GM21786 (cell line): Measurements from ENCODE around the gene DPP6.

ENCODE experiments used
- ATAC-seq: cut with Tn5 transposase; IDR thresholded peaks from one replicate; pipeline ENCODE4 v1.9.1; 2021; ENCODE audit not compliant: unreplicated experiment

DPP6 gene

DNA sequence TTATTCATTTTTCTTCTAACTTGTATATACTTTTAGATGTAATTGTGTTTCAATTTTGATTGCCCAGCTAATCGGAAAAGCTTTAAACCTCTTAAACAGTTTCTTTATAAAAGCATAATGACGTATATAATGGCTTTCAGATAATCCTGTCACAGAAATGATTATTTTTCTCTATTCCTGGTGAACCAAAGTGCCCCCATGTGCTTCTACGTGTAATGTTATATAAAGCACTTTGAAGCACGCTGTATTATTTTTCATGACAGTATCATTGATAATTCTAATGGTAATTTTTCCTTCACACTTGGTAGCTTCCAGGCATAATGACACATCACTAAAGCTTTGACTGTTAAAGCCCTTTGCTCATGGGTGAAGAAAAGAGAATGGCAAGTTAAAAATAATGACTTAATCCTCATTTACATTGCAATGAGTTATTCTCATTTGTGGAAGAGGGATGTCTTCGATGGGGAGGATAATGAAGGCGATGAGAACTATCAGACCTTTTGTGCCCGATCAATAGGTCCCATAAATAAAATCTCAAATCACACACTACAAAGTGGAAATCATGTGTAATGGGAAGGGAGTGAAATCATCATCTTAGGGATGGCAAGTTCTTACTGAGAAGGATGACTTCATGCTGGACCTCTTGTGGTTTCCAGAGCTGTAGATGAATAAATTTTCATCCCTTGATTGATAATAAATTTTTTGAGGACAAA lies 460.1 kb downstream of the DPP6 start:
- ATAC-seq: no peak

- ATAC-seq: no peak
Observed at GRCh38 chr7:154517768-154518167, 465.6 kb downstream of the DPP6 start.

GRCh38 chr7:154519229-154519628 lies 467.0 kb downstream of the DPP6 start:
- no peak for ATAC-seq

DNA sequence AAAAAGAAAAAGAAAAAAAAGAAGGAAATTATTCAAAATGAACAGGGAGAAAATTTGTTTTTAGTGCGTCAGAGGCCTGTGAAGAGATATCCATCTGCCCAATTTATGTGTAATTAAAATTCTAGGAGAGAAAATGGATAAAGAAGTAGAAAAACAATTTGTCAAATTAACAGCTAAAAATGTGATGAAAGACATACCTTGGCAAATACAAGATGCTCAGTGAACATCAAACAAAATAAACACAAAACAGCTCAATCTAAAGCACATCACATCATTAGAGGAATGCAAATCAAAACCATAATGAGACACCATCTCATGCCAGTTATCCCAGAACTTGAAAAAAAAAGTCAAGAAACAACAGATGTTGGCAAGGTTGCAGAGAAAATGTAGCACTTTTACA lies 477.9 kb downstream of the DPP6 start:
- no peak for ATAC-seq

GRCh38 chr7:154532771-154533170 lies 480.6 kb downstream of the DPP6 start:
- no peak for ATAC-seq

GRCh38 chr7:154540596-154540995 lies 488.4 kb downstream of the DPP6 start:
- ATAC-seq: no peak

DNA sequence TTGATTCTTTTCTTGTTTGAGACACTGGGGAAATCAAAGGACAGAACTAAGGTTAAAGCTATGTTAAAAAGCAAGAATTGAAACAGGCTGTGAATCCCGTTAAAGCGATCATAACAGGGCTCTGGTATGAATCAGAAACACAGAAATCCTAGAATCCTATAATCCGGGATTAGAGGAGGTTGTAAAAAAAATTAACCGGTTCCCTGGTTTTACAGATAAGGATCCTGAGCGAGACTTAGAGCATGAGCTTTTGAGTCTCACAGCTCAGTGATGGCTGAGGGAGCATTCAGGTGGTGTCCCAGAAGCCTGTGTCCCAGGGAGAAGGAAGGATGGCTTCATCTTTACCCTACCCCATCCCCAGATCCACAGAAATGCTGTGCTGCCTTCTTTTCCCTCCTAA lies 489.4 kb downstream of the DPP6 start:
- ATAC-seq: no peak

DNA sequence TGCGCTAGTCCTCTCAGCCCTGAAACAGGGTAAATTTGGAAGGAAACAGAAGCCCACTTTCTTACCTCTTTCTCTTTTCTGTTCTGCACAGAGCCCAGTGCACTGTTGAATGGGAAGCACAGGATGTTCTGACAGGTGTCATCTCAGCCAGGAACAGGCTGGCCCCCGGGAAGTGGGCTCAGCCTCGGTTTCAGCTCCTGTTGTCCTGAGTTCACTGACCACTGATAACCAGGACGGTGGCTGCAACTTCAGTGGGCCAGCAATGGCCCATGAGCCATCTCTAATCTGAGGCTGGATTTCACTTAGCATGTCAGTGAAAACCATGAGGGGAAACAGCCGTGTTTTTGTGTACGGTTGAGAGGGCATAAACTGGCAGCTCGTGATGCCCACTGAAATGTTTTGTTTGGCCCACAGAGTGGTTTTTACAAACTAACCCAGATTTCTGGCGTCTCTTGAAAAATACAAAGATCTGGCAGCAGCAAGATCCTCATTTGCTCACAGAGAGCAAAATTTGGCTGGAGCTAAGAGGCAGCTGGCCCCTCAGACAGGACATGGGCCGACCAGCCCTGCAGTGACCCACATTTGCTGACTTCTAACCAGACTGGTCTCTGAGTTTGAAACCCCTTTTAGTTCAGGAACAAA lies 494.9 kb downstream of the DPP6 start:
- ATAC-seq: no peak

DNA sequence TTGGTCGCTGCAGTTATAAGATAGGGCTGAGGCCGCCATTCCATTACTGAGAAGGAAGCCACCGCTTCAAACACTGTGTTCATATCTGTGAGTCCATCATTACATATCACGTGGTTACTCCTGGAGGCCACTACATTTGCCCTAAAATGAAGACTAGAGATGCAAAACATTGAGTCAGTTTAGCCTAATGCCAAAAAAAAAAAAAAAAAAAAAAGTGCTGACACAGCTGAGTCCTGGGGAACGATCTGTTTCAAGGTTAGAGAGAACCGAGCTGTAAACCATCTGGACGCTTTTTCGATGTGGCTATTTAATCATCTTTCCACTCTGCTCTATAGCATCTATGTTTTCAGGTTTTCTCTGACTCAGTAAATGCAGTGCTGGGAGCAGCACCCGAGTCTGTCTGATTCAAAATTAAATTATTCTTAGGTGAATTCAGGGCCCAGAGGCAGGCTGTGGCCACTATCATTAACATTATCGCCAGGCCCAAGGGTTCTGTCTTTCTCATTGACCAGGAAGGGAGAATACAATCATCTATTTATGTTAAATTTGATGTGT lies 501.6 kb downstream of the DPP6 start:
- no peak for ATAC-seq

GRCh38 chr7:154559454-154559853 lies 507.3 kb downstream of the DPP6 start:
- ATAC-seq: no peak

DNA sequence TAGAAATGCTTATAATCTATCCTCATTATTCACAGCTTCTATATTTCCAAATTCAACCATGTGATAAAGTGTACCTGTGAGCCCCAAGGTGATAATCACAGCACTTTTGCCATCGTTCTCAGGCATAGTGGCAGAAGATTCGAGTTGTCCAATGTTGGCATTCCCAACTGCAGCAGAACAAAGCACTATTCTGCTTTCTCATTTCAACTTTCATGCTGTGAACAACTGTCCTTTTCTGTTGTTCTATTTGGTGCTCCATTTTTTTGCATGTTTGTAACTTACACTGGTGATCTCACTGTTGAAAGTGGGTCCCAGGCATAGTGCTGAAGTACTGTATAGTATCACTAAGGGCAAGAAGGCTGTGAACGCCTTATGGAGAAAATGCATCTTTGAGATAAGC lies 512.5 kb downstream of the DPP6 start:
- no peak for ATAC-seq

- ATAC-seq: no peak
Observed at GRCh38 chr7:154566877-154567276, 514.7 kb downstream of the DPP6 start.

DNA sequence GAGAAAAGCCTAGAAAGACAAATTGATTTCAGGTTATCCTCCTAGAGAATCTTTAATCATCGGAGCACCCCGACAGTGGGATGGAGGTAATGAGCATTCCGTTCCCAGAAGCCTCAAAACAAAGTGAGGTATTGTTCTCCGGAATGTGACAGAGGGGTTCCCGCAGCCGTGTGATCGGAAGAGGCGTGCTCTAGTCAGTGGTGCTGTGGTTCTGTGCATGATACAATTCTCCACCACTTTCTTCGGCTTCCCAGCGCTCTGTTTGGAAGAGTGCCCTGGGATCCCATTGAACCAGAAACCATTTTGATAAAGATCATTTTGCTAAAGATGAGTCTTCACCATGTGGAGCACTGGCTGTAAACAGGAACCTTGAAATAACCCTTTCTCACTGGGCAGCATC lies 516.1 kb downstream of the DPP6 start:
- no peak for ATAC-seq

DNA sequence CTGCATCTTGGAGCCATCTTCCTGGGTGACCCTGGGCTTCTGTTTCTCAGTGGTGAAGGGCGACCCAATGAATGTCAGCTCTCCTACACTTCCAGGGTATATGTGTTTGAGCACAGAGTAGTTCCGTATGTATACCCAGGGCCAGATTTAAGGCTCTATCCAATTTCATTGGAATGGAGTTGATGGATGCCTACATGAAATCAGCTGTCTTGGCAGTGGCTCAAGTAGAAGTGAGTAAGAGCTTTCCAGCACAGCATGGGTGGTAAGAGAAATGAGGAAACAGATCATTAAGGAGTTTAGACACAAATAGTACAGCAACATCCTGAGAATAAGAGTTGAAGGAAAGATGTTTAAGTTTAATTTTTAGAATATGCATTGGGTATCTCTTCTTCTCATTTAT lies 517.7 kb downstream of the DPP6 start:
- no peak for ATAC-seq

DNA sequence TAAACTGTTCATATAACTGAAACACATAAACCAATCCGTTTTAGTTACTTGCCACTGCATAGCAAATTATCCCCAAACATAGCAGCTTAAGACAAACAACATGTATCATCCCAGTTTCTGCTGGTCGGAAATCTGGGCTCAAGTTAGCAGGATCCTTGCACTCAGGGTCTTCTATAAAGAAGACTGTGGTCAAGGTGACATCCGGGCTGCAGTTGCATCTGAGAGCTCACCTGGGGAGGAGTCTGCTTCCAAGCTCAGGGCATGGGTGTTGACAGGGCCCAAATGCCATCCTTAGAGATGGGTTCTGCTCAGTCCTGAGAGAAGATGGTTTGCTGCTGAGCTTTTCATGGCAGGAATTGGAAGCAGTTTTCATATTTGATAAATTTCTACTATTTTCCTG lies 519.6 kb downstream of the DPP6 start:
- ATAC-seq: no peak

- ATAC-seq: no peak
Observed at GRCh38 chr7:154574235-154574634, 522.0 kb downstream of the DPP6 start.

GRCh38 chr7:154575497-154575896 lies 523.3 kb downstream of the DPP6 start:
- no peak for ATAC-seq

- ATAC-seq: no peak
Observed at GRCh38 chr7:154576604-154577003, 524.4 kb downstream of the DPP6 start.

GRCh38 chr7:154577141-154577873 lies 525.1 kb downstream of the DPP6 start:
- ATAC-seq: no peak

DNA sequence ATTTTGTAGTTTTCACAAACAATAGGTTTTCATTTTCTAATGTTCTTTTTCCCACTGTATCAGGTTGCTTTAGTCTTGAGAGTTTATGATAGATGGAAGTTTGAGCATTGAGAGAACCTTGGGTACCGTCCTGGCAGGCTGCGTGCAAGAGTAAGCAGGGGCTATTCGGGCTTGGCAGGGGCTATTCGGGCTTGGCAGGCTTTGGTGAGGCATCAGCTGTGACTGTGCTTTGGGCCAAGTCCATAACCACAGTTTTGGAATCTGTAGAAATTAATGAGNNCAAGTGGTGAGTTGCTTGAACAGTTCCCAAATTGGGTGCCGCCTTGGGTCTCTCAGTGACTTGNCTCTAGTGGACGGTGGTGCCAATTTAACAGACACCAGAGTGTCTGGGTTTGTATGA lies 526.1 kb downstream of the DPP6 start:
- no peak for ATAC-seq

- ATAC-seq: no peak
Observed at GRCh38 chr7:154579711-154580110, 527.5 kb downstream of the DPP6 start.
